Osteocyte (in vitro differentiated cells): ENCODE data around the gene BRF1. TPM values are rescaled to one million over a fixed set of nuclear protein-coding genes. Genes with fewer than 3 reads are reported as not detected.
A peak's percentile ranks its signal among the peaks of the same experiment; 100 is the strongest.

Experiments
- DNase-seq: peaks from one replicate; pipeline ENCODE4 v3.0.0; 2021; ENCODE audit warnings: mixed read lengths; ENCODE audit not compliant: unreplicated experiment; ENCODE audit errors: extremely low spot score
- H3K27ac Mint-ChIP-seq: one replicate; pipeline ENCODE4 v1.8.0; 2021; ENCODE audit warnings: mild to moderate bottlenecking, mixed read lengths; ENCODE audit not compliant: unreplicated experiment
- H3K27me3 Mint-ChIP-seq: one replicate; pipeline ENCODE4 v1.8.0; 2021; ENCODE audit warnings: mixed read lengths; ENCODE audit not compliant: unreplicated experiment
- H3K36me3 Mint-ChIP-seq: one replicate; pipeline ENCODE4 v1.8.0; 2021; ENCODE audit warnings: mixed read lengths; ENCODE audit not compliant: unreplicated experiment
- H3K4me1 Mint-ChIP-seq: one replicate; pipeline ENCODE4 v1.8.0; 2021; ENCODE audit warnings: mixed read lengths; ENCODE audit not compliant: unreplicated experiment
- H3K4me3 Mint-ChIP-seq: one replicate; pipeline ENCODE4 v1.8.0; 2021; ENCODE audit warnings: mild to moderate bottlenecking, moderate library complexity, mixed read lengths; ENCODE audit not compliant: unreplicated experiment
- H3K9me3 Mint-ChIP-seq: one replicate; pipeline ENCODE4 v1.8.0; 2021; ENCODE audit warnings: mixed read lengths; ENCODE audit not compliant: unreplicated experiment
- total RNA-seq: library from RNA; stranded (reverse); gene quantifications from 2 replicates; pipeline ENCODE4 v1.2.1, GENCODE V29; 2021
- TF ChIP-seq, protein P1 (sequence below): fragments of 200-600 bp; sonication (generic); IDR thresholded peaks from 2 replicates; pipeline ENCODE4 v1.5.0; 2021; ENCODE audit warnings: antibody characterized with exemption, mild to moderate bottlenecking, moderate library complexity

The BRF1 gene
- total RNA-seq, 1 donor from 2014 or later = 43.5 TPM

DNA sequence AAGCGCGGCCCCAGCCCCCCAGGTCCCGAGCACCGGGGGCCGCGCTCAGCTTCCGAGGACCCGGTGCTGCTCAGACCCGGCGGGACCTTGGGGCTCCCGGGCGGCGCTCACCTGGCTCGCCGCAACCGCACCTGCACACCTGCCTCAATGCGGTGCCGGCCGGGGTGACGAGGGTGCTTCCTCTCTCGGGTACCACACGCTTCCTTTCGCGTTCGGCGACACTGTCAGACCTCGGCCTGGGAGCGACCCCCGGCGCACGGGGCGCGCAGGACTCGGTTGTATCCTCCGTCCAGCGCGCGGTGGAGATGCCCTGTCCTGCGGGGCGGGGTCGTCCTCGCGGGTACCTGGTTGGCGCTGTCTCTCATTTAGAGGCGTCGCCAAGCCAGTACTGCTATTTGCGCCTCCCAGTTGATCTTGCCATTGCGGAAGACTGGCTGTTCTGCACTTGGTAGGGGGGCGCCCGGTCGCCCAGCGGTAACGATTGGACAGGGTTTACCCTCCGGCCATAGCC lies 14.5 kb upstream of the BRF1 start:
- DNase-seq = no peak
- peaks cover 28% of the 10 kb centered on the region for H3K4me1 Mint-ChIP-seq
- no peaks in the 10 kb centered on the region for H3K9me3 Mint-ChIP-seq
- TF ChIP-seq, protein P1, sequence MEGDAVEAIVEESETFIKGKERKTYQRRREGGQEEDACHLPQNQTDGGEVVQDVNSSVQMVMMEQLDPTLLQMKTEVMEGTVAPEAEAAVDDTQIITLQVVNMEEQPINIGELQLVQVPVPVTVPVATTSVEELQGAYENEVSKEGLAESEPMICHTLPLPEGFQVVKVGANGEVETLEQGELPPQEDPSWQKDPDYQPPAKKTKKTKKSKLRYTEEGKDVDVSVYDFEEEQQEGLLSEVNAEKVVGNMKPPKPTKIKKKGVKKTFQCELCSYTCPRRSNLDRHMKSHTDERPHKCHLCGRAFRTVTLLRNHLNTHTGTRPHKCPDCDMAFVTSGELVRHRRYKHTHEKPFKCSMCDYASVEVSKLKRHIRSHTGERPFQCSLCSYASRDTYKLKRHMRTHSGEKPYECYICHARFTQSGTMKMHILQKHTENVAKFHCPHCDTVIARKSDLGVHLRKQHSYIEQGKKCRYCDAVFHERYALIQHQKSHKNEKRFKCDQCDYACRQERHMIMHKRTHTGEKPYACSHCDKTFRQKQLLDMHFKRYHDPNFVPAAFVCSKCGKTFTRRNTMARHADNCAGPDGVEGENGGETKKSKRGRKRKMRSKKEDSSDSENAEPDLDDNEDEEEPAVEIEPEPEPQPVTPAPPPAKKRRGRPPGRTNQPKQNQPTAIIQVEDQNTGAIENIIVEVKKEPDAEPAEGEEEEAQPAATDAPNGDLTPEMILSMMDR = no peak
- H3K27me3 Mint-ChIP-seq = no peaks in the 10 kb centered on the region
- peak overlapping the region; percentile 74 for H3K27ac Mint-ChIP-seq
- H3K36me3 Mint-ChIP-seq = no peaks in the 10 kb centered on the region
- peak overlapping the region; percentile 85 for H3K4me3 Mint-ChIP-seq

DNA sequence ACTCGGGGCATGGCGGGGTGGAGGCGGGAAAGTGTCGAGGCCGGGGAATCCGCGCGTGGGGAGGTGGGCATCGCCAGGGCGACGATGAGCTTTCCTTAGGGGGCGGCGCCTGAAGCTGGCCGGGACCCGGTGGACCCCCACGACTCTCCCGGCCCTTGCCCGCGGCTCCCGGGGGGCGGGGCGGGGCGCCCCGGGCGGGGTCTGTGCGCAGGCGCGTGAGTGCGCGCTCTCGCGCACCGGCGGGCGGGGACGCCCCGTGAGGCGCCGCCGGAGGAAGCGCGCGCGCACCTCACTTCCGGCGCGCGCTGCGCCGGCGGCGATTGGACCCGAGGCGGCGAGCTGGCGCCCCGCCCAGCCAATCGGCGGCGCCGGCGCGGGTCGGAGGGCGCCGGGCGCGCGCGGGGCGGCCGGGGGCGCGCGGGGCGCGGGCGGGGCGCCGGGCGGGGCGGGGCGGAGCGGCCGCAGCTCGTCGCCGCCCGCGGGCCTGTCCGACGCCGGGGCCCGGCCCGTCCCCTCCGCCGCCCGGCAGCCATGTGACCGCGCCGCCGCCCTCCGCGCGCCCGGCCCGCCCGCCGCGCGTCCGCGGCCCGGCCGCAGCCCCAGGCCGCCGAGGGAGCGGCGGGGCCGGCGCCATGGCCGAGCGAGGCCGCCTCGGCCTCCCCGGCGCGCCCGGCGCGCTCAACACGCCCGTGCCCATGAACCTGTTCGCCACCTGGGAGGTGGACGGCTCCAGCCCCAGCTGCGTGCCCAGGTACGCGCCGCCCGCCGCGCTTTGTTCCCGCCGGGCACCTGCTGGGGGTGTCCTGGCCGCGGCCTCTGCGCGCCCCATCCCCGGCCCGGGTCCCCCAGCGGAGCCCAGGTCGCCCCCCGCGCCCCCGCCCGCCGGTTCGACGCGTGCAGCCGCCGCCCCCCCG lies 13.7 kb upstream of the BRF1 start, which contains the start of gene PACS2:
Gene PACS2 (plus strand): TSS at position 462 of the 914 bp plus-strand sequence. CDS start 171 bp downstream, at position 633.
- H3K9me3 Mint-ChIP-seq = no peaks in the 10 kb centered on the region

DNA sequence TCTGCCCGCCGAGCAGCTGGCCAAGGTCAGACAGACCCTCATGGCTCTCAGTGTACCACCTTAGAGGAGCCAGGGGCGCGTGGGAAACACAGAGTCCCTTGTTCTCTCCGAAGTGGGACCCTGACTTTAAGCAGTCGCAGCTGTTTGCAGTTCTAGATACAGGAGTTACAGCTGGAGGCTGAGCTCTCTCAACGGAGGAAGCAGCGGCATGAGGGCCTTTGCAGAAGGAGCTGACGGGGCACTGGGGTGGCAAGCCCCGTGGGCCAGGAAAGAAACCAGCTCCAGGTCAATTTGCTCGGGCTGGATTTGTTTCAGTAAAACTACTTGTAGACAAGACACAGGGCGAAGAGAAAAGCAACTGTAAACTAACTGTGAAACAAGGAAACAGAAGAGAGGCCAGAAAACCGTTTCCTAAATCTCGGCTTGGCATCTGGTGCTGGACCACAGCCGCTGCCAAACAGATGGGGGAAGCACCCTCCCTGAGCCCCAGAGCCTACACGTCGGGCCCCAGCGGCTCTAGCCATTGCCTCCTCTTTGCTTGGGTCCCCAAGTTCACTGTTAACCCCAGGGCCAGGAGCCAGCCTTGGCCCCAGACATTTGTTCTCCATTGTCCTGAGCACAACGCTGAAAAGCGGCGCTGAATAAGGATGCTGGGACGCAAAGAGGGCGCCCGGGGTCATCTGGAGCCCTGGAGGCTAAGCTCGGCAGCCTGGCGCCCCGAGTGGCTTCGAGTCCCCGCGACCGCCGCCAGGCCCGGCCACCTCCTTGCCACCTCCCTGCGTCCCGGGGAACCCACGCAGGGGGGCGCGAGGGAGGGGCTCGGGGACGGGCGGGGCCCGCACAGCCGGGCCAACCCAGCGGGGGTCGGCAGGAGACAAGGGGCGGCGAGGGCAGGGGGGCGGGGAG lies 12.8 kb upstream of the BRF1 start:
- Mint-ChIP-seq H3K36me3 (no peaks in the 10 kb centered on the region), H3K4me1 (peaks cover 28% of the 10 kb centered on the region), H3K27me3 (no peaks in the 10 kb centered on the region), H3K4me3 (peak overlapping the region; percentile 68), H3K27ac (peak overlapping the region; percentile 88), H3K9me3 (no peaks in the 10 kb centered on the region)
- DNase-seq = no peak
- TF ChIP-seq, protein P1 = no peak

More for the DNA sequence above, 13.7 kb upstream of the BRF1 start, which contains the start of gene PACS2:
- H3K36me3 Mint-ChIP-seq = no peaks in the 10 kb centered on the region
- peaks cover 28% of the 10 kb centered on the region for H3K4me1 Mint-ChIP-seq
- H3K4me3 Mint-ChIP-seq = peak within 1 kb of the TSS; percentile 85
- peak; percentile 91 for DNase-seq
- H3K27ac Mint-ChIP-seq = peak within 1 kb of the TSS; percentile 88
- TF ChIP-seq, protein P1 = no peak
- no peaks in the 10 kb centered on the region for H3K27me3 Mint-ChIP-seq

DNA sequence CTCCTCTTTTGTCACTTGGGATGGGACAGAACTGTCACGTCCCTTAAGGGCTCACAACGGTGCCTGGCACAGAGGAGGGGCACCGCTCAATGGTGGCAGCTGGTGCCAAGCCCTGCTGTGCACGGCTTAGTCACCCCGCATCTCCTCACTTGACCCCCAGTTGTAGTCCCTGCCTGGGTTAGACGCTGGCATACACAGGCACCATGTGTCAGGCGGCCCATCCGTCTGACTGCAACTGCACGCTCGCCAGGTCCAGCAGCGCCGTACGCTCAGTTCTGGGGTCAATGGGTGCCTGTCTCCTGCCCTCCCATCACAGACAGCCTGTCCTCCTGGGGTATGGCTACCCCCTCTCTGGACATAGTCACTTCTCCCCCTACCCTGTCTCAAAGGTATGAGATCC lies 12.2 kb upstream of the BRF1 start:
- no peak for DNase-seq
- Mint-ChIP-seq H3K4me3 (no peak overlapping the region), H3K9me3 (no peaks in the 10 kb centered on the region), H3K27ac (peak overlapping the region; percentile 88), H3K4me1 (peaks cover 28% of the 10 kb centered on the region), H3K27me3 (no peaks in the 10 kb centered on the region), H3K36me3 (no peaks in the 10 kb centered on the region)
- TF ChIP-seq, protein P1 = no peak
